Measurements from ENCODE around the gene PARD3B. TPM values are rescaled to one million over a fixed set of nuclear protein-coding genes. Genes with fewer than 3 reads are reported as not detected.
"Not testable (repeated sequence)": the region's sequence is repeated elsewhere in the genome, so short reads cannot be mapped to it uniquely, and the experiment has no call there.

The PARD3B gene
- total RNA-seq, 1 donor from 2014 or later: 6.4 TPM

- DNase-seq (ENCODE audit: low read depth in 2 of 2): no peak
Measured at GRCh38 chr2:205175831-205176230, 630.6 kb downstream of the PARD3B start.

DNA sequence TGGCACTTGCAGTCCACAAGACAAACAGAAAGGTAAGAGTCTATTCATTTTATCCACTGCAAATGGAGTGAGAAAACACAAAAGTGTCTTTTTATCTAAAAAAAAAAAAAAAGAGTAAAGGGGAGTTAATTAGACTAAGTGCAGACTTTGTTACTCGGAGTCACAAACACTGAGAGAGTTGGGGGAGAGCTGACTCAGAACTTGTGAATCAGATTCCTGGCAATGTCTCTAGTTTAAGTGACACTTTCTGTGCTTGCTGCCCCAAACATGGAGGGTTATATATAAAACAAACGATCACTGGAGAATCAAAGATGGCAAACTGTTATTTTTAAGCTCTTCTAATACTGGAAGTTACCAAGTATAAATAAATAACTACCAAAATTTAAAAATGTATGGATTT is 631.3 kb downstream of the PARD3B start:
- no peak for DNase-seq (ENCODE audit: low read depth in 2 of 2)

DNA sequence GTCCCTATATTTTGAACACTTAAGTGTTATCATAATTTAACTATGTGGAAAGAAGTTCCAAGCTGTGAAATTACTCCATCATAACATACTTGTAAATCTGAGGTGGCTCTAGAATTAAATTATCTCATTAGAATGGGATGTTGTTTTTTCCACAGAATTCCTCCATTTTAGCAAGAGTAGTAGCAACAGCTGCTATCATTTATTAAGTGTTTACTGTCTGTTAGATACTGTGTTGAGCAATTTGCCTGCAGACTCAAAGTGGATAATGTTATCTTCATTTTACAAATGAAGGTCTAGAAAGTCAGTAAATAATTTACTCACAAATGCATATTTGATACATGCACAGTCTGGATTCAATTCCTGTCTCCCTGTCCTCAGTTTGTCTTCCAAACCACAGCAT is 632.3 kb downstream of the PARD3B start:
- no peak for DNase-seq (ENCODE audit: low read depth in 2 of 2)

DNA sequence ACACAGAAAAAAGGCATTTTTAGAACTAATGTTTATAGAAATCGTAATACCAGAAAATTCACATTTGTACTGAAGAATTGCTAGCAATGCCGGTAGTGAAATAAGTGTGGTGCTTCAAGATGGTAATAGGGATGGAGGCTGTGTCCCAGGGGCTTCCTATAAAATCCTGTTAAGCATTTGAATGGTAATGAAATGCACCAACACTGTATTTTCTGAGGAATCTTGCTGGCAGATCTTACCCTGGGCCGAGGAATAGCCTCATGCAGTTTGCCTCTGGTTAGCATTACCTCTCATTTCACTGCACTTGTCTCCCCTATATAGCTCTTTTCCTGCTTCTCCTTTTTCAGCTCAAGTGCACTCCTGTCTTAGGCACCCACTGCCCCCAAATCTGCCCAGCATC is 635.5 kb downstream of the PARD3B start:
- no peak for DNase-seq (ENCODE audit: low read depth in 2 of 2)

DNA sequence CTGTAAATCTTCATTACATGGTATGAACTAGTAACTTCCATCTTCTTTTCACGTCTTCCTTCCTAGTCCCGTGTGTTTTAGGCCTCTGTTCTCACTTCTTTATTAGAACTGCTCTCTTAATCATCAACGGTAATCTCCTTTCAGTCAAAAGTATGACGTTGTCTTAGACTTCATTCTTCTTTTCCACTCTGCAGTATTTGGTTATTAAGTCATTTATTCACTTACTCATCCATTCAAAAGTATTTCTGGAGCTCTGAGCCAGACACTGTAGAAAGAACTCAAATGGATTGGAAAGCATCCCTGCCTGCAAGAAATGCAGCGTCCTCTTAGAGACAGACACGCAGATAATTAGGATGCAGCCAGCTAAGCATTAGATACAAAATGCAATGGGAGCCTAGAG is 642.5 kb downstream of the PARD3B start:
- no peak for DNase-seq (ENCODE audit: low read depth in 2 of 2)

- DNase-seq (ENCODE audit: low read depth in 2 of 2): no peak
Measured at GRCh38 chr2:205188239-205189138, 643.2 kb downstream of the PARD3B start.

DNA sequence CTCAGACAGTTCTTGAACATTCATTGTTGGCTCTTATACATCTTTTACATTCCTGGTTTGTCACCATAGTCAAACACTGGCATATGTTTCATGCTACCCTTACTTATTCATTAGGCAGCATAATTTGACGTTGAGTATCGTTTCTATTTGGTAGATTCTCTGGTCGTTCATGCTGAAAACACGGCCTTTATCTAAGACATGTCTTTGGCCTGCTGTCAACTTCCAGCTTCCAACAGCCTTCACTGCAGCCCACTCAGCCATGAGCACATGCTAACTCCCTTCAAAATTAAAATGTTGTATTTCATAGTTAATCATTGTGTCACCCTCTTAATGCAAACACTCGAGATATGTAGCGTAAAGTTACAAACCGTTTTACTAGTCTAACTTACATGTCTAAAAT is 644.0 kb downstream of the PARD3B start:
- DNase-seq (ENCODE audit: low read depth in 2 of 2): no peak

GRCh38 chr2:205190528-205190927 is 645.3 kb downstream of the PARD3B start:
- no peak for DNase-seq (ENCODE audit: low read depth in 2 of 2)

DNA sequence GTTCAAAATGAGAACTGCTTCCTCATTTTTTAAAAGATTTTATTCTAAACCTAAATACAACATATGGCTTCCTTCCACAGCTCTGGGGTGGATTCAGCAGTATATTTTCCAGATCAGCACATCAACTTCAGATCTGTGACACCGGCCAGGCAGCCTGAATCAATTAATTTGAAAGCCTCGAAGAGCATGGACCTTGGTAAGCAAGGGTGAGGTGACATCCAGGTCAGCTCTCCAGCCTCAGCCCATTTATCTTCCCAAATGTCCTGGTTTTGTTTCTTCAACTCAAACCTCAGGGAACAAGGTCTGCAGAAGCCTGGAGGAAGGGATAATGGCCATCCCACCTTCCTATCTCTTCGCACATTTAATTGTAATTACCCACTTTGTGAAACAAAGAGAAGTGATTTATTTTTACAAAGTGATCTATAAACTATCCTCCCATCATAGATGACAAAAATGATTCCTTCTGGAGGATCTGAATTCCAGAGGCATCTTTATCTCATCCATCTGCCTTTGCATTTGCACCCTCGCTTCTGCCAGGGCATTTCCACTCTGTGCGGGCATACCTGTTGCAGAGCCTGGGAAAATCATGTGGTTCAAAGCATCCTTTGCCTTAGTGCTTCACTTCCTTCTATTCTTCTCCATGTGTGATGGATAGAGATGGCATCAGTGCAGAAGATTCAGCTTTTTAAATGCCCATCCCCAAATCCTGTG is 648.0 kb downstream of the PARD3B start:
- DNase-seq (ENCODE audit: low read depth in 2 of 2): no peak

GRCh38 chr2:205193836-205194228 is 648.6 kb downstream of the PARD3B start:
- no peak for DNase-seq (ENCODE audit: low read depth in 2 of 2)

DNA sequence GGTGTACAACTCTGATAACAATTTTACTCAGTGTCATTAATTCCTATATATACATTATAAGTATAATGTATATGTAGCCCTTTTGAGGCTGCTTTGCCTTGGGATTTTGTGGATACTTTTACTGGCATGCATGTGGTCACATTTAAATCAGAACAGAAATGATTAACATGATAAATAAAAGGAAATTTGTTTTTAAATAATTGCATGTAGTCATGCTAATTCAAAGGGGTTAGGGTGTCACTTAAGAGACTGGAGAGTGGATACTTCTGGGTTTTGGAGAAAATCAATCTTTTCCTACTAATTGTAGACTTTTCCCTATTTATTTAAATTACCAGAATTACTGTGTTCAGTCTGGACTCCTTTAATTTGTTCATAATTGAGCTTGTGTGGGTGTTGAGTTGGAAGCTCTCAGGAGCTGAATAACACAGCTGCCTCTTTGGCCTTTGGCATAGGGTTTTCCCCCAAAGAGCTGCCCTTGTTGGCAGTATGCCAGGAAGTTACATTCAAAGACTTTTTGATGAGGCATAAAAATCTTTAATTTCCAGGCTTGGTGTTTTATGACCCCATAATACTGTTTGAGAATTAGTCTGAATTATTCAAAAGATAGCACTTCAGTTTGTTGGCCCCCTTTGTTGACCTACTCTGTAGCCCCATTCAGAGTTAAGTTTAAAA is 652.3 kb downstream of the PARD3B start:
- DNase-seq (ENCODE audit: low read depth in 2 of 2): peak in 1 of 2 donors; percentile 49

DNA sequence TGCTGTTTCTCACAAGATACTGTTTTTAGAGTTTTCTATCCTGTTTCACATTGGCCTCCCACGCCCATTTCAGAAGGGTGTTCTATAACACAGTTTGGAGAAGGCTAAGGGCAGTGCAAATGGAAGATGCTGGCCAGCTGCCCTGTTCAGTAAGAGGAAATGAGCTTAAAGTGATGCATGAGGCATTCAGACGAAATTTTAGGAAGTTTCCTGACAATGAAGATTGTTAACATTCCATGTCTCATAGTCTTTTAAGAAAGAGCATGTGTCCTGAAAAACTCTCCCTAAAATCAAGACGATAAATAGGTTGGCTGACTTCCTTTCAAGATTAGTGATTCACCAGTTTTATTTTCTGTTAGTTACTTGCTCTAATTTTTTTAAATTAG is 652.9 kb downstream of the PARD3B start:
- peak in 1 of 2 donors; percentile 60 for DNase-seq (ENCODE audit: low read depth in 2 of 2)

DNA sequence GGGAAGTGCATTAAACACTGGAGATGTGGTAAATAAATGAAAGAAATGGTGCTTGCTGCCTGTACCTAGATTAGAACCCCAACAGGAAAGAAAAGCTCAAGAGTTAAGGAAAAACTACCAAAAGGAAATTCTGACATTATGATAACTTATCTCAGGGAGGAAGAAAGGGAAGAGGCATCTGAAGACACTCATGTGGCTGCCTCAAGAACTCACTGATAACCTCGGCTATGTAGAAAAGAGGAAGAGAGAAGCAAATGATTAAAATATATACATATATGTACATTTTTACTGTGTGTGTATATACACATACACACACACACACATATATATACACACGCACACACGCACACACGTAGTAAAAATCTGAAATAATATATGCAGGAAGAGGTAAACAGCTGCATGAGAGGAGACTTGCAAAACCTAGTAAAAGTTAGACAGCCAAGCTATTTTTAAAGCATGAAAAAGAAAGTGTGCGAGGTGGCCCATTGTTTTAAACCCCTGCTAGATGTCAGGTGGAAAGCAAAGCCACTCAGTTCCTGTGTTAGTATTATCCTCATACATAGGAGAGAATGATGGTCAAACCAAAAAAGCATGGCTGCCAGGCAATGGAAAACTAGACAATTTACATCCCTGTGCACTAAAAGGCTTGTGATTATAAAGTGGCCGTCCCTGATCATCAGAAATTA is 654.0 kb downstream of the PARD3B start:
- no peak for DNase-seq (ENCODE audit: low read depth in 2 of 2)

GRCh38 chr2:205210494-205210893 is 665.2 kb downstream of the PARD3B start:
- DNase-seq (ENCODE audit: low read depth in 2 of 2): no peak

DNA sequence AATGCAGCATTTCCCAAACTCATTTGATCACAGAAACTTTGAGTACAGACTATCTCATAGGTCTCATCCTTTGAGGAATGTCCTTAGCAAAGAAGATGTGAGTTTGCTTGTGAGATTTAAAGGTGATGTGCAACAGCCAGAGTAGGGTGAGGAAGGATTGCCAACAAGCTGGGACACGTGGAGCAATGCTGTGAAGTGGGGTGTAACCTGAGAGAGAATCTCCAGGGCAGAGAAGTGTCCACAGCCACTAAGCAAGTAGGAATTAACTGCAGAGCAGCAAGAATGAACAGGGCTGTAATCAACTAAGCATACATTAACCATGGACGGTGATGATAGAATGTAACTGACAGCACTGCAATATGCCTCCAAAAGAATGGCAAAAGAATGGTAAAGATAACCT is 667.1 kb downstream of the PARD3B start:
- DNase-seq (ENCODE audit: low read depth in 2 of 2): no peak

DNA sequence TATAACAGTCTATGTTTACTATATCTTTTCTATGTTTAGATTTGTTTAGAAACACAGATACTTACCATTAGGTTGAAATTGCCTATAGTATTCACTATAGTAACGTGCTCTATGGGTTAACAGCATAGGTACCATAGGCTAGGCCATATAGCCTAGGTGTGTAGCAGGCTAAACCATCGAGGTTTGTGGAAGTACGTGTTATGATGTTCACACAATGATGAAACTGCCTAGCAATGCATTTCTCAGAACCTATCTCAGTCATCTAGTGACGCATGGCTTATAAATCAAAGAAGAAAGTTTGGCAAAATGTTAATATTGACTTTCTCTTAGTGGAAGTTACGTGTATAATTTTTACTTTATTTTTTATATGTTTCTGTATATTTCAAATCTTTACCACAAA is 670.8 kb downstream of the PARD3B start:
- no peak for DNase-seq (ENCODE audit: low read depth in 2 of 2)

DNA sequence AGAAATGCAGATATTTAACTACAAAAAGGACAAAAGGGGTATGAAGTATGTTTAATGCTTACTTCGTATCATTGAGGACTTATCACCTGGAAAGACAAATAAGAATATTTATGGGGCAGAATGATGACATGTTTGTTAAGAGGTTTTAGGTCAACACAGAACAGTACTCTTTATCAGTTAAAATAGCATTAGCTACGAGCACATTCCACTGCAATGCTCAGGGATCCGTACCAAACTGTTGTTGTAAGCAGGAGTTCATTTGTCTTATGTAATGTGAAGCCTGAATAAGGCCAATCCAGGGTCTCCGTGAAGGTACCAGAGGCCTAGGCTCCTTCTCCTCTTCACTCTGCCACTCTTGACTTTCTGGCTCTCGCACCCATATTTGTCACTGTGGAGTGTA is 671.3 kb downstream of the PARD3B start:
- DNase-seq (ENCODE audit: low read depth in 2 of 2): no peak

DNA sequence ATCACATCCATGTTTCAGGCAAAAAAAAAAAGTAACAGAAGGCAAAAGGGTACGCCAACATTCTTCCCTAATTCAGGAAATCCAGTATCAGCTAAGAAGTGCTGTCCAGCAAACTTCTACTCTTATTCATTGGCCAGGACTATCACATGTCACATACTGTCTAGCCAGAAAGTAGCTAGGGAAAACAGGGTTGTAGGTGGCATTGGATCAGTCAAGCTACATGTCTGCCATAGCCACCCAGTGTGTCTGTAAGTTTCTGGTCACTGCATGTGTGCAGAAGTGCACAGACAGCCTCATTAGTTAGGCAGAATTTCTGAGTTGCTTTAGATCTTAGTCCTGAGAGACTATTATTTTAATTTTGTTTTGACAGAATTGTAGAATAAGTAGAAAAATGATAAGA is 671.7 kb downstream of the PARD3B start:
- DNase-seq (ENCODE audit: low read depth in 2 of 2): no peak

DNA sequence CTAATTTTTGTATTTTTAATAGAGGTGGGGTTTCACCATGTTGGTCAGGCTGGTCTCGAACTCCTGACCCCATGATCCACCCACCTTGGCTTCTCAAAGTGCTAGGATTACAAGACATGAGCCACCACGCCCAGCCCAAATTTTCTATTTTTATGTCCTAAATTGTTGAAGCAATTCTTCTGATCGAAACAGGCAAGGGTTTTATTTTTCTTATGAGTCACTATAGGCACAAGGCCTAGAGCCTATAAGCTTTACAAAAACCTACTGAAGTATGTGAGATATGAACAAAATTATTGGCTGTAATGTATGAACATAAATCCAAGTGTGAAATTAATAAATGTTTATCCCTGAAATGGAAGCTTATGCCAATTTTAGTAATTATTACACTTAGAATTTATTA is 672.8 kb downstream of the PARD3B start:
- no peak for DNase-seq (ENCODE audit: low read depth in 2 of 2)

DNA sequence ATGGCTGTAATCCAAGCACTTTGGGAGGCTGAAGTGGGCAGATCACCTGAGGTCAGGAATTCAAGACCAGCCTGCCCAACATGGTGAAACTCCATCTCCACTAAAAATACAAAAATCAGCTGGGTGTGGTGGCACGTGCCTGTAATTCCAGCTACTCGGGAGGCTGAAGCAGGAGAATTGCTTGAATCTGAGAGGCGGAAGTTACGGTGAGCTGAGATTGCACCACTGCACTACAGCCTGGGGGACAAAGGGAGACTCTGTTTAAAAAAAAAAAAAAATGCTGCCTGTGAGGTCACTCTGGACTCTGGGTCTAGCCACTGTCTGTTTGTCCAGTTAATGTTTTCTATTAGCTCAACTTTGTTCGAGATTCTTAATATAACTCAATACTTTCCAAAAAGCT is 673.5 kb downstream of the PARD3B start:
- DNase-seq (ENCODE audit: low read depth in 2 of 2): not testable (repeated sequence)

DNA sequence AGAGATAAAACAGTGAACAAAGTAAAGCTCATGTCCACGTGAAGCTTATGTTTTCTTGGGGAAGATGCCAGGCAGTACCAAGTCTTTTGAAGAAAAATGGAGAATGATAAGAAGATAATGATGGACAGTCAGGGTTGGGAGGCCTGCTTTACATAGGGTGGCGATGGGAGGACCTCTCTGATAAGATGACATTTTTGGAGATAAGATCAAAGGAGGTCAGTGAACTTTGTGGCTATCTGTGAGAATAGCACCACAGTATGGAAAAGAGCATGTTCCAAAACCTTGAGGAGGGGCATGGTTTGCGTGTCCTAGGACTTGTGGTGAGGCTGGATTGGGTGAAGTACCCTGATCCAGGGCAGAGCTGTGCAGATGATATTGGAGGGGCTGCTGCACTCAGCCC is 675.3 kb downstream of the PARD3B start:
- no peak for DNase-seq (ENCODE audit: low read depth in 2 of 2)

GRCh38 chr2:205232086-205232485 is 686.8 kb downstream of the PARD3B start:
- DNase-seq (ENCODE audit: low read depth in 2 of 2): no peak

All from dermis microvascular lymphatic vessel endothelial cell (primary cell).